ENCODE measurements around the gene PTPRN2. TPM values are rescaled to one million over a fixed set of nuclear protein-coding genes. Genes with fewer than 3 reads are reported as not detected.

Gene PTPRN2
- total and polyA plus RNA-seq, 4 experiments from 2014 or later = 1.7 to 2.6 (median 1.9) TPM

DNA sequence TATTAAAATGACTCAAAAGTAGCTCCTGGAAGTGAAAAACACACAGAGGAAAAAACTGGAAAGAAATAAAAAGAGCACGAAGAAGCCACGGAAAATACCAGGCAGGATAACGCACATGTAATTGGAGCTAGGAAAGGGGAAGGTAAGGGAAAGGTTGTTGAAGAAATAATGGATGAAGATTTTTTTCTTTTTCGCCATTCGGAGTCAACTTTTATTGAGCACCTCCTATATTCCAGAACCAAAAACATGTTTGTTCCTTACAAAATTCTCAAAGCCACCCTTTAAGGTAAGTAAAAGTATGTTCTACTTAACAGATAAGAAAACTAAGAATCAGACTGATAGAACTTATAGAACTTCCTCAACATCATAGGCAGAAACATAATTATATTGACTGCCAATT lies 32.8 kb upstream of the PTPRN2 start:
- no peaks in the 10 kb centered on the region for H3K36me3 ChIP-seq (ENCODE audit: insufficient read depth, low read length)
- intact Hi-C loops (cut with micrococcal nuclease) = no loop called here
- CTCF ChIA-PET (ENCODE audit: partially characterized antibody) = interaction anchor here (1.4 kb wide), 1 partner anchor 356 kb away, joined by 5 read pairs; no protein-coding TSS in a partner anchor
- Mint-ChIP-seq H3K4me3 (no peak overlapping the region), H3K4me1 (no peaks in the 10 kb centered on the region), H3K9me3 (no peaks in the 10 kb centered on the region), H3K27me3 (no peaks in the 10 kb centered on the region), H3K36me3 (peaks cover 0 to 2% of the 10 kb centered on the region in 2 donors), H3K27ac (no peak overlapping the region)
- H3K9me3 ChIP-seq (ENCODE audit: control insufficient read depth in 1 of 2, low read length in 2 of 2) = no peaks in the 10 kb centered on the region
- no peak for DNase-seq
- H3K27ac ChIP-seq (ENCODE audit: low read depth, low read length) = no peak overlapping the region
- no peaks in the 10 kb centered on the region for H3K27me3 ChIP-seq (ENCODE audit: insufficient read depth, low read length)
- no peaks in the 10 kb centered on the region for H3K4me1 ChIP-seq (ENCODE audit: insufficient read depth, low read length)
- H3K4me3 ChIP-seq (ENCODE audit: low read length in 2 of 2) = no peak overlapping the region
- POLR2A ChIA-PET (ENCODE audit: partially characterized antibody) = no interaction called here

DNA sequence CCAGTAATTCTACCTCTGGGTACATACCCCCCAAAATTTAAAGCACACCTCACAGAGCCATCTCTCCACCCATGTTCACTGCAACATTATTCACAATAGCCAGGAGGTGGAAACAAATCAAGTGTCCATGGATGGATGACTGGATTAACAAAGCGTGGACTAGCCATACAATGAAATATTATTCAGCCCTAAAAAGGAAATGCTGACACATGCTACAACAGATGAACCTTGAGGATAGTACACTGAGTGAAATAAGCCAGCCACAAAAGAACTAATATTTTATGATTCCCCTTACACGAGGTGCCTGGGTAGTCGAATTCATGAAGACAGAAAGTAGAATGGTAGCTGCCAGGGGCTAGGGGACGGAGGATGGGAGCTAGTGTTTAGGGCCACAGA lies 31.1 kb upstream of the PTPRN2 start:
- H3K9me3 Mint-ChIP-seq = no peaks in the 10 kb centered on the region
- H3K9me3 ChIP-seq (ENCODE audit: control insufficient read depth in 1 of 2, low read length in 2 of 2) = no peaks in the 10 kb centered on the region
- H3K4me1 Mint-ChIP-seq = no peaks in the 10 kb centered on the region
- POLR2A ChIA-PET (ENCODE audit: partially characterized antibody) = no interaction called here
- CTCF ChIA-PET (ENCODE audit: partially characterized antibody) = interaction anchor here (1.4 kb wide), 1 partner anchor 358 kb away, joined by 5 read pairs; no protein-coding TSS in a partner anchor
- peaks cover 0 to under 1% of the 10 kb centered on the region in 2 donors for H3K36me3 Mint-ChIP-seq
- H3K4me3 ChIP-seq (ENCODE audit: low read length in 2 of 2) = no peak overlapping the region
- no peak overlapping the region for H3K4me3 Mint-ChIP-seq
- no peaks in the 10 kb centered on the region for H3K36me3 ChIP-seq (ENCODE audit: insufficient read depth, low read length)
- H3K27me3 ChIP-seq (ENCODE audit: insufficient read depth, low read length) = no peaks in the 10 kb centered on the region
- no peak overlapping the region for H3K27ac Mint-ChIP-seq
- DNase-seq = no peak
- H3K4me1 ChIP-seq (ENCODE audit: insufficient read depth, low read length) = no peaks in the 10 kb centered on the region
- no peaks in the 10 kb centered on the region for H3K27me3 Mint-ChIP-seq
- H3K27ac ChIP-seq (ENCODE audit: low read depth, low read length) = no peak overlapping the region
- intact Hi-C loops (cut with micrococcal nuclease) = no loop called here

DNA sequence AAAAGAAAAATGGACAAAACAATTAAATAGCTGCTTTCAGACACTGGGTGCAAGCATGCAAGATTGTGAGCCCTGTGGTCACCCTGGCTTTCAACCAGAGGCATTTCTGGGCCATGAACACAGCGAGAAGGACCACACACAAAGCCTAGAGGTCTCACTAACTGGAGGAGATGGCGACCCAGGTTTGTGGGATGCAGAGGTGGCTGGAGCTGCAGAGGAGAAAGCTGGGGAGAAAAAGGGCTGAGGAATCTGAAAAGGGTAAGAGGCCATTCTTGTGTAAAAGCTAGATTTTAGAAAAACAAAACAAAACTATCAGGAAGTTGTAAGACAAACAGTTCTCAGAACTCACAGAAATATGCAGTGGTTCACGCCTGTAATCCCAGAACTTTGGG lies 30.1 kb upstream of the PTPRN2 start:
- no peaks in the 10 kb centered on the region for H3K4me1 ChIP-seq (ENCODE audit: insufficient read depth, low read length)
- H3K27ac Mint-ChIP-seq = no peak overlapping the region
- H3K27me3 ChIP-seq (ENCODE audit: insufficient read depth, low read length) = no peaks in the 10 kb centered on the region
- POLR2A ChIA-PET (ENCODE audit: partially characterized antibody) = no interaction called here
- H3K36me3 ChIP-seq (ENCODE audit: insufficient read depth, low read length) = no peaks in the 10 kb centered on the region
- H3K36me3 Mint-ChIP-seq = no peaks in the 10 kb centered on the region
- H3K4me3 Mint-ChIP-seq = no peak overlapping the region
- H3K9me3 ChIP-seq (ENCODE audit: control insufficient read depth in 1 of 2, low read length in 2 of 2) = no peaks in the 10 kb centered on the region
- no peaks in the 10 kb centered on the region for H3K9me3 Mint-ChIP-seq
- no peaks in the 10 kb centered on the region for H3K27me3 Mint-ChIP-seq
- H3K4me3 ChIP-seq (ENCODE audit: low read length in 2 of 2) = no peak overlapping the region
- no peak overlapping the region for H3K27ac ChIP-seq (ENCODE audit: low read depth, low read length)
- DNase-seq = no peak
- intact Hi-C loops (cut with micrococcal nuclease) = no loop called here
- CTCF ChIA-PET (ENCODE audit: partially characterized antibody) = no interaction called here
- peaks cover 0 to 10% (median 1%) of the 10 kb centered on the region in 4 donors for H3K4me1 Mint-ChIP-seq

DNA sequence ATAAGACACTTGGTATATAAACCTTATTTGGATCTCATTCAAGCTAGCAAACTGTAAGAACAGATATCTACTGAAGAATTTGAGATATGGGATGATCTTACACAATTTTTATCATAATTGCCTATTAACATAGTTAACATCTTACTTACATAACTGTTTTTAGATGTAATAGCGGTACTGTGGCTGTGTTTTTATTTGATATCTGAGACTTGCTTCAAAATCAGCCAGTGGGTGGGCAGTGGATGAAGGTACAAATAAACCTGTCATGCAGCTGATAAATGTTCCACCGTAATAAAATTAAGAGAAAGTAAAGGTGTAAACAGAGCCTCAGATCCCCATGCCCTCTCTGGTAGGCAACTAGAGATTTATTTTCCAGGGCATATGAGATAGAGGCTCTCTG lies 28.4 kb upstream of the PTPRN2 start:
- H3K36me3 ChIP-seq (ENCODE audit: insufficient read depth, low read length) = no peaks in the 10 kb centered on the region
- intact Hi-C loops (cut with micrococcal nuclease) = no loop called here
- no peak for DNase-seq
- no peaks in the 10 kb centered on the region for H3K36me3 Mint-ChIP-seq
- ChIA-PET CTCF (ENCODE audit: partially characterized antibody) (no interaction called here), POLR2A (ENCODE audit: partially characterized antibody) (no interaction called here)
- no peak overlapping the region for H3K27ac ChIP-seq (ENCODE audit: low read depth, low read length)
- H3K4me1 ChIP-seq (ENCODE audit: insufficient read depth, low read length) = no peaks in the 10 kb centered on the region
- H3K9me3 ChIP-seq (ENCODE audit: control insufficient read depth in 1 of 2, low read length in 2 of 2) = no peaks in the 10 kb centered on the region
- H3K27ac Mint-ChIP-seq = no peak overlapping the region
- H3K4me3 Mint-ChIP-seq = no peak overlapping the region
- H3K9me3 Mint-ChIP-seq = no peaks in the 10 kb centered on the region
- peaks cover 0 to 10% (median 1%) of the 10 kb centered on the region in 4 donors for H3K4me1 Mint-ChIP-seq
- H3K27me3 Mint-ChIP-seq = no peaks in the 10 kb centered on the region
- no peaks in the 10 kb centered on the region for H3K27me3 ChIP-seq (ENCODE audit: insufficient read depth, low read length)
- no peak overlapping the region for H3K4me3 ChIP-seq (ENCODE audit: low read length in 2 of 2)

DNA sequence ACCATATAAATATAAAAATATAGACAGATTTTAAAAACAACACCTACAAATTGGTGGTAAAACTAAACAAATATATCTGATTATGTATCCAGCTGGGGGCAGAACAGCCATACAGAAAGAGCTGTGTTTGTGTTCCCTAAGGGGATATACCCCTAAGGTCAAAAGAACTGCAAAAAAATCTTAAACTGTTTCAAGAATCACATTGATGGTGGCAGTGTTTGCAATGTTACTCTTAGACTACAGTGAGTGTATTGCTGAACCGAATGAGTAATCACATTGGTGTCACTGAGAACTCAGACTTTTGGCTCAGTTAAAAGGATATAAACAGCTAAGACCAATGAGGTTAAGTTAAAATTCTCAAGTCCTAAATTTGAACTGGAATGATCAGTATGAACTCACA lies 27.1 kb upstream of the PTPRN2 start:
- Mint-ChIP-seq H3K4me1 (peaks cover 0 to 10% (median 1%) of the 10 kb centered on the region in 4 donors), H3K27ac (no peak overlapping the region), H3K27me3 (no peaks in the 10 kb centered on the region), H3K9me3 (no peaks in the 10 kb centered on the region), H3K4me3 (no peak overlapping the region), H3K36me3 (no peaks in the 10 kb centered on the region)
- no peak for DNase-seq
- CTCF ChIA-PET (ENCODE audit: partially characterized antibody) = interaction anchor here (1.1 kb wide), 1 partner anchor 362 kb away, joined by 3 read pairs; no protein-coding TSS in a partner anchor
- Histone ChIP-seq H3K4me1 (ENCODE audit: insufficient read depth, low read length) (no peaks in the 10 kb centered on the region), H3K9me3 (ENCODE audit: control insufficient read depth in 1 of 2, low read length in 2 of 2) (no peaks in the 10 kb centered on the region), H3K36me3 (ENCODE audit: insufficient read depth, low read length) (no peaks in the 10 kb centered on the region), H3K27me3 (ENCODE audit: insufficient read depth, low read length) (no peaks in the 10 kb centered on the region), H3K4me3 (ENCODE audit: low read length in 2 of 2) (no peak overlapping the region), H3K27ac (ENCODE audit: low read depth, low read length) (no peak overlapping the region)
- intact Hi-C loops (cut with micrococcal nuclease) = no loop called here
- POLR2A ChIA-PET (ENCODE audit: partially characterized antibody) = no interaction called here

DNA sequence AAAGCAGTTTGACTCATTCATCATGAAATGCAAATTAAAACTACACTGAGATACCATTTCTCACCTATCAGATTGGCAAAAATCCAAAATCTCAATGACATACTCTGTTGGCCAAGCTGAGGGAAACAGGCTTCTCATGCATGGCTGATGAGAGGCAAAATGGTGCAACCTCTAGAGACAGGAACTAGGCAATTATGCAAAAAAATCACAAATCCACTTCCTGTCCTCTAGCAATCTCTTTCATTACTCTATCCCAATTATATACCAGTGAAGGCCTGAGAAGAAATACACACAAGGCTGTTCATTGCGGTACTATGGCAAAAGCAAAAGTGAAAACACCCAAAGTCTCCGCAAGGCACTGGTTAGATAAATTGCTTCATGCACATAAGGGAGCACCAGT lies 25.9 kb upstream of the PTPRN2 start:
- H3K4me3 Mint-ChIP-seq = no peak overlapping the region
- no peaks in the 10 kb centered on the region for H3K27me3 Mint-ChIP-seq
- intact Hi-C loops (cut with micrococcal nuclease) = no loop called here
- peak overlapping the region in 1 of 7 donors; percentile 23 for H3K27ac Mint-ChIP-seq
- Histone ChIP-seq H3K9me3 (ENCODE audit: control insufficient read depth in 1 of 2, low read length in 2 of 2) (no peaks in the 10 kb centered on the region), H3K27me3 (ENCODE audit: insufficient read depth, low read length) (no peaks in the 10 kb centered on the region), H3K27ac (ENCODE audit: low read depth, low read length) (no peak overlapping the region), H3K36me3 (ENCODE audit: insufficient read depth, low read length) (no peaks in the 10 kb centered on the region), H3K4me3 (ENCODE audit: low read length in 2 of 2) (no peak overlapping the region), H3K4me1 (ENCODE audit: insufficient read depth, low read length) (no peaks in the 10 kb centered on the region)
- H3K36me3 Mint-ChIP-seq = no peaks in the 10 kb centered on the region
- DNase-seq = no peak
- CTCF ChIA-PET (ENCODE audit: partially characterized antibody) = no interaction called here
- no peaks in the 10 kb centered on the region for H3K9me3 Mint-ChIP-seq
- POLR2A ChIA-PET (ENCODE audit: partially characterized antibody) = no interaction called here
- peaks cover 0 to 10% (median 1%) of the 10 kb centered on the region in 4 donors for H3K4me1 Mint-ChIP-seq

DNA sequence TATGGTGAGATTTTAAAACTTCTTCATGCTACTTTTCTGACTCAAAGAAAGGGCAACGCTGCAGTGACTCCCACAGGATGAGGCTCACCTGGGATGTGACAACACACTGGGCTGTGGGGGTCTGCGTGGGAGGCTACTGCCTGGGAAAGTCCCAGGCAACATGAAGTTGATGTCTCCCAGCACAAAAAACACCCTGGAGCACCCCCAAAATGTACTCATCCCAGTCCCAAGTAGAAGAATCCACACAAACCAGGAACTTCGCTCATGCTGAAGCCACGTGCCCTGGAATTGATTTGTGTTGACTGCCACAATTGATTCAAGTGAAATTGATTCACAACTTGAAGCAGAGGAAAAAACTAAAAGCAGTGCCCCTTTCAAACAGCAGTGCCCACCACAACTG lies 24.9 kb upstream of the PTPRN2 start:
- Histone ChIP-seq H3K9me3 (ENCODE audit: control insufficient read depth in 1 of 2, low read length in 2 of 2) (no peaks in the 10 kb centered on the region), H3K4me3 (ENCODE audit: low read length in 2 of 2) (no peak overlapping the region), H3K27ac (ENCODE audit: low read depth, low read length) (no peak overlapping the region), H3K4me1 (ENCODE audit: insufficient read depth, low read length) (no peaks in the 10 kb centered on the region), H3K27me3 (ENCODE audit: insufficient read depth, low read length) (no peaks in the 10 kb centered on the region), H3K36me3 (ENCODE audit: insufficient read depth, low read length) (no peaks in the 10 kb centered on the region)
- Mint-ChIP-seq H3K9me3 (no peaks in the 10 kb centered on the region), H3K27ac (peak overlapping the region in 1 of 7 donors; percentile 0), H3K27me3 (no peaks in the 10 kb centered on the region), H3K36me3 (no peaks in the 10 kb centered on the region), H3K4me1 (peaks cover 0 to 10% (median 1%) of the 10 kb centered on the region in 4 donors), H3K4me3 (no peak overlapping the region)
- intact Hi-C loops (cut with micrococcal nuclease) = no loop called here
- no peak for DNase-seq
- ChIA-PET CTCF (ENCODE audit: partially characterized antibody) (no interaction called here), POLR2A (ENCODE audit: partially characterized antibody) (no interaction called here)

DNA sequence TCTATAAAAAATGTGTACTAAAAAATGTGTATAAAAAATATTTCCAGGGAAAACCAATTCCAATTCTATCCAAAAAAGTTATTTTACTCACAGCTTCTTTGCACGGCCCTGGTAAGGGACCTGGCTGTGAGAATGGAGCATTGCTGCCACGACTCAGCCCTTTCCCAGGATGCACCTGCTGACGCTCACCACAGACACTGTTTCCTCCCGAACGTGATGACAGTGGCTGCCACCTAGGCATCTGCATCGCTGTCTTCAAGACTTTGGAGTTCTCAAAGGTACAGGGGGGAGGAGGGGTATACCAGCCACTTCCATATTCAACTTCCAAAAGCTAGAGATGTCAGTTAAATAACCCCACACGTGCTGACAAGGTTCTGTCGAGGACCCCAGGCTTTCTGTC lies 23.9 kb upstream of the PTPRN2 start:
- ChIA-PET POLR2A (ENCODE audit: partially characterized antibody) (no interaction called here), CTCF (ENCODE audit: partially characterized antibody) (no interaction called here)
- intact Hi-C loops (cut with micrococcal nuclease) = no loop called here
- H3K4me3 Mint-ChIP-seq = no peak overlapping the region
- H3K4me1 Mint-ChIP-seq = peaks cover 0 to 10% (median 1%) of the 10 kb centered on the region in 4 donors
- Histone ChIP-seq H3K27me3 (ENCODE audit: insufficient read depth, low read length) (no peaks in the 10 kb centered on the region), H3K4me1 (ENCODE audit: insufficient read depth, low read length) (no peaks in the 10 kb centered on the region), H3K4me3 (ENCODE audit: low read length in 2 of 2) (no peak overlapping the region), H3K27ac (ENCODE audit: low read depth, low read length) (no peak overlapping the region), H3K36me3 (ENCODE audit: insufficient read depth, low read length) (no peaks in the 10 kb centered on the region), H3K9me3 (ENCODE audit: control insufficient read depth in 1 of 2, low read length in 2 of 2) (no peaks in the 10 kb centered on the region)
- no peak for DNase-seq
- no peaks in the 10 kb centered on the region for H3K9me3 Mint-ChIP-seq
- H3K27ac Mint-ChIP-seq = peak overlapping the region in 1 of 7 donors; percentile 62
- no peaks in the 10 kb centered on the region for H3K27me3 Mint-ChIP-seq
- H3K36me3 Mint-ChIP-seq = no peaks in the 10 kb centered on the region

Measured in CD4-positive, alpha-beta memory T cell (primary cell).